Nephron (organoid): ENCODE results near the gene ZNF142.
A peak's percentile ranks its signal among the peaks of the same experiment; 100 is the strongest.

Experiments
- H3K27ac Mint-ChIP-seq, 3 experiments: 2 replicates each; pipeline ENCODE4 v1.8.0; 2020; ENCODE audit warnings: mixed read lengths in 3 of 3, mild to moderate bottlenecking in 2 of 3, moderate library complexity in 1 of 3
- H3K27me3 Mint-ChIP-seq: 2 replicates; pipeline ENCODE4 v1.8.0; 2021; ENCODE audit warnings: low read depth, mild to moderate bottlenecking, moderate library complexity, mixed read lengths
- H3K36me3 Mint-ChIP-seq: 2 replicates; pipeline ENCODE4 v1.8.0; 2020; ENCODE audit warnings: low read depth, mixed read lengths
- H3K4me1 Mint-ChIP-seq: 2 replicates; pipeline ENCODE4 v1.8.0; 2020; ENCODE audit warnings: mixed read lengths
- H3K4me3 Mint-ChIP-seq, 3 experiments: 2 replicates each; pipeline ENCODE4 v1.8.0; 2020; ENCODE audit warnings: mild to moderate bottlenecking in 3 of 3, mixed read lengths in 3 of 3, moderate library complexity in 2 of 3
- H3K9me3 Mint-ChIP-seq: 2 replicates; pipeline ENCODE4 v1.8.0; 2020; ENCODE audit warnings: mixed read lengths
- TF ChIP-seq, protein P1 (sequence below), 3 experiments: fragments of 200-600 bp; sonication (generic); IDR thresholded peaks; one replicate each; pipeline ENCODE4 v1.5.0; 2021; ENCODE audit warnings: antibody characterized with exemption in 3 of 3; ENCODE audit not compliant: unreplicated experiment in 3 of 3

The ZNF142 gene

DNA sequence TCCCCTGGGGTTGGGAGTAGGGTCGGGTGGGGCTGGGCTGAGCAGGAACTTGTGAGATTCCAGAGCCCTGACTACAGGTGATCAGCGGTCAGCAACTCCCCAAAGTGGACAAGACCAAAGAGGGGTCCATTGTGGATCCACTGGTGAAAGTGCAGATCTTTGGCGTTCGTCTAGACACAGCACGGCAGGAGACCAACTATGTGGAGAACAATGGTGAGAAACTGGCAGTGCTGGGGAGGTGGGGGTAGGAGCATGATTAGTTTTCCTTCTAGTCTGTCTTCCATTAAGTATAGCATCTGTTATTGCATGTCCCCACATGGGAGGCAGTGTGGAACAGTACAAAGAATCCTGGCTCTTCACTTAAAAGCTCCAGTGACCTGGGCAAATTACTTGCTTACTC is 23.7 kb downstream of the ZNF142 start:
- no peaks in the 10 kb centered on the region for H3K9me3 Mint-ChIP-seq
- no peak overlapping the region for H3K4me3 Mint-ChIP-seq
- H3K27ac Mint-ChIP-seq = no peak overlapping the region
- peaks cover 62% of the 10 kb centered on the region for H3K36me3 Mint-ChIP-seq
- no peaks in the 10 kb centered on the region for H3K27me3 Mint-ChIP-seq
- TF ChIP-seq, protein P1, sequence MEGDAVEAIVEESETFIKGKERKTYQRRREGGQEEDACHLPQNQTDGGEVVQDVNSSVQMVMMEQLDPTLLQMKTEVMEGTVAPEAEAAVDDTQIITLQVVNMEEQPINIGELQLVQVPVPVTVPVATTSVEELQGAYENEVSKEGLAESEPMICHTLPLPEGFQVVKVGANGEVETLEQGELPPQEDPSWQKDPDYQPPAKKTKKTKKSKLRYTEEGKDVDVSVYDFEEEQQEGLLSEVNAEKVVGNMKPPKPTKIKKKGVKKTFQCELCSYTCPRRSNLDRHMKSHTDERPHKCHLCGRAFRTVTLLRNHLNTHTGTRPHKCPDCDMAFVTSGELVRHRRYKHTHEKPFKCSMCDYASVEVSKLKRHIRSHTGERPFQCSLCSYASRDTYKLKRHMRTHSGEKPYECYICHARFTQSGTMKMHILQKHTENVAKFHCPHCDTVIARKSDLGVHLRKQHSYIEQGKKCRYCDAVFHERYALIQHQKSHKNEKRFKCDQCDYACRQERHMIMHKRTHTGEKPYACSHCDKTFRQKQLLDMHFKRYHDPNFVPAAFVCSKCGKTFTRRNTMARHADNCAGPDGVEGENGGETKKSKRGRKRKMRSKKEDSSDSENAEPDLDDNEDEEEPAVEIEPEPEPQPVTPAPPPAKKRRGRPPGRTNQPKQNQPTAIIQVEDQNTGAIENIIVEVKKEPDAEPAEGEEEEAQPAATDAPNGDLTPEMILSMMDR (IDR thresholded peaks at IDR 0.05; ENCODE audit: unreplicated experiment in 3 of 3) = no peak
- no peaks in the 10 kb centered on the region for H3K4me1 Mint-ChIP-seq

DNA sequence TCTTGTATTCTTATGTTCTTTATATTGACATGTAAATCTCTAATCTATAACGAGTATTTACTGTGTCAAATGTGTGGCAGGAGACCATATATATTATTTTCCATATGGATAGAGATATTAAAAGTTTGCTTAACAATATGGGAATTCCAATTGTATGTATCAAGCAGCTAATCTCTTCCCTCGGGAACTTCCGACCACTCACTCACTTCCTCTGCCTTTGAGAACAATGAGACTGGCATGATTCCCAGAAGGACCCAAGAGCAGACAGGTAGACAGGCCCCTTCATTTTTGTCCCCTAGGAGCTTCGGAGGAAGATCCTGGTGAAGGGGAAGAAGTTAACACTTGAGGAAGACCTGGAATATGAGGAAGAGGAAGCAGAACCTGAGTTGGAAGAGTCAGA is 27.6 kb downstream of the ZNF142 start:
- TF ChIP-seq, protein P1 (IDR thresholded peaks at IDR 0.05; ENCODE audit: unreplicated experiment in 3 of 3) = no peak
- Mint-ChIP-seq H3K27me3 (no peaks in the 10 kb centered on the region), H3K36me3 (peaks cover 28% of the 10 kb centered on the region), H3K27ac (no peak overlapping the region), H3K4me1 (no peaks in the 10 kb centered on the region), H3K9me3 (no peaks in the 10 kb centered on the region), H3K4me3 (no peak overlapping the region)

DNA sequence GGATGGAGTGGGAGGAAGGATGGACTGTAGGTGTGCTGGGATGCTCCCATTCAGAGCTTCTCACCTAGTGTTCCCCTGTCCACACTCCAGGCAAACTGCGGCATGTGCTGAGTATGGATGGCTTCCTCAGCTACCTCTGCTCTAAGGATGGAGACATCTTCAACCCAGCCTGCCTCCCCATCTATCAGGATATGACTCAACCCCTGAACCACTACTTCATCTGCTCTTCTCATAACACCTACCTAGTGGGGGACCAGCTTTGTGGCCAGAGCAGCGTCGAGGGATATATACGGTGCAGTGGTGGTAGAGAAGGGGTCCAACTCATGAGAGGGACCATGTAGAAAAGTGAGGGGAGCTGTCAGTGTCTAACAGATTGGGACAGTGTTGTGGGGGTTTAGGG is 31.5 kb downstream of the ZNF142 start:
- Mint-ChIP-seq H3K27me3 (no peaks in the 10 kb centered on the region), H3K36me3 (peaks cover 4% of the 10 kb centered on the region), H3K9me3 (no peaks in the 10 kb centered on the region), H3K4me1 (peaks cover 5% of the 10 kb centered on the region), H3K27ac (no peak overlapping the region), H3K4me3 (no peak overlapping the region)
- TF ChIP-seq, protein P1 (IDR thresholded peaks at IDR 0.05; ENCODE audit: unreplicated experiment in 3 of 3) = no peak

DNA sequence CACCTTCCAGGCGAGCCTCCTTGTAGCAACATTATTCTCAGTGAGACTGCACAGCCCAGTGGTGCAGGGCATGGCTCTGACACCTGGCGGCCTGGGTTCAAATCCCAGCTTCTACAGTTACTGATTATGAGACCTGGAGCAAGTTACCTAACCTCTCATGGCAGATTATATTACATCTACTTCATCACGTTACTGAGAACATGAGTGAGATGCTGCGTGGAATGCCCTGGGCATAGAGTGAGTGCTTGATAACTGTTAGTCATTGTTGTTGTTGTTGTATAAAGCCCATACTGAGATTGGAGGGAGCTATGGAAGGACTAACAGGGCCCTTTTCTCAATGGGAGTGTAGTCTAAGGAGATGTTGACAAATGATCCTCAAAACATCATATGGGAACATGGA is 33.1 kb downstream of the ZNF142 start:
- no peaks in the 10 kb centered on the region for H3K9me3 Mint-ChIP-seq
- H3K36me3 Mint-ChIP-seq = no peaks in the 10 kb centered on the region
- no peaks in the 10 kb centered on the region for H3K27me3 Mint-ChIP-seq
- TF ChIP-seq, protein P1 (IDR thresholded peaks at IDR 0.05; ENCODE audit: unreplicated experiment in 3 of 3) = no peak
- H3K4me1 Mint-ChIP-seq = peaks cover 14% of the 10 kb centered on the region
- no peak overlapping the region for H3K27ac Mint-ChIP-seq
- no peak overlapping the region for H3K4me3 Mint-ChIP-seq

DNA sequence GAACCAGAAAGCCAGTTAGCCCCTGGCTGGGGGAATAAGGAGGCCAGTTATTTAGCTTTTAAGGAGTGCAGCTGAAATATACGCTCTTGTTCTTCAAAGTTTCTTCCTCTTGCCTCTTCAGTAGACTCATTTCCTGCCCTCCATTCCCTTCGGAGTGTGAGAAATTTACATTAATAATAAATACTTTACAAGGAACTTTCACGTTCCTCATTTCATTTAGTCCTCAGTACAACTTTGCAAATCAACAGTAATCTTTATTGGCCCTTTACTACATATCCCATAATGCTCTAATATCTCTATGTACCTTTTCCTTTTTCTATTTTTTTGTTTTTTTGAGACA is 36.1 kb downstream of the ZNF142 start:
- peaks cover 14% of the 10 kb centered on the region for H3K4me1 Mint-ChIP-seq
- TF ChIP-seq, protein P1 (IDR thresholded peaks at IDR 0.05; ENCODE audit: unreplicated experiment in 3 of 3) = no peak
- no peaks in the 10 kb centered on the region for H3K9me3 Mint-ChIP-seq
- H3K4me3 Mint-ChIP-seq = no peak overlapping the region
- peak overlapping the region in 2 of 3 experiments; percentile 60 to 75 for H3K27ac Mint-ChIP-seq
- no peaks in the 10 kb centered on the region for H3K36me3 Mint-ChIP-seq
- peaks cover 3% of the 10 kb centered on the region for H3K27me3 Mint-ChIP-seq

DNA sequence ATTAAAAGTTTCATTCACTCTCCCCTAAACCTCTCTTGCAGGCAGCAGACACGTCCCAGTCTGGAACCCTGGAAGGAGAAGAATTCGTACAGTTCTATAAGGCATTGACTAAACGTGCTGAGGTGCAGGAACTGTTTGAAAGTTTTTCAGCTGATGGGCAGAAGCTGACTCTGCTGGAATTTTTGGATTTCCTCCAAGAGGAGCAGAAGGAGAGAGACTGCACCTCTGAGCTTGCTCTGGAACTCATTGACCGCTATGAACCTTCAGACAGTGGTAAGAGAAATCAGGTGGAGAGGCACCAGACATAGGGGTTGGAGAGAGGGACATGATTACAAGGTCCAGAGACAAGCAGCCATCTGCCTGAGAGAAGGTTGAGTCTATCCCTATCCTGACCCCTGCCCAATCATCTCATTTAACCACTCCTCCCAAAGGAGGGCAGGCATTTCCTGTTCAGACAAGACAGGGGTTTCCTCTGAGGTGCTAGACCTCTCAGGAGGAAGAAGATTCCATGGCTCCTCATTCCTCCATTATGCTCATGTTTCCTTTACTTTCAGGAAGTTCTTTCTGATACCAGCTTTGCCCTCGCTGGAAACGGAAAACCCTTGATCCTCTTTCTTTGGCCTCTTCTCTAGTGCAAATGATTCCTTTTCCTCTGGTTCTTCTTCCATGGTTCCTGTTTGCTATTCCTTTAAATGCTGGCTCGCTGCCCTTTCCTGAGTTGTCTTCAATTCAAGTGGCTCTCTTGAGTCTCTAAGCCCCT is 36.6 kb downstream of the ZNF142 start:
- H3K27me3 Mint-ChIP-seq = peaks cover 3% of the 10 kb centered on the region
- H3K27ac Mint-ChIP-seq = peak overlapping the region in 2 of 3 experiments; percentile 60 to 75
- no peaks in the 10 kb centered on the region for H3K9me3 Mint-ChIP-seq
- no peaks in the 10 kb centered on the region for H3K36me3 Mint-ChIP-seq
- TF ChIP-seq, protein P1 (IDR thresholded peaks at IDR 0.05; ENCODE audit: unreplicated experiment in 3 of 3) = no peak
- H3K4me3 Mint-ChIP-seq = no peak overlapping the region
- peaks cover 14% of the 10 kb centered on the region for H3K4me1 Mint-ChIP-seq
